Suppressor macrophage (primary cell): ENCODE results near the gene CHD6.

Experiments used
- DNase-seq, 4 experiments: peaks; one replicate each; pipeline ENCODE4 v3.0.0-alpha.2; 2020 to 2022

Gene CHD6

DNA sequence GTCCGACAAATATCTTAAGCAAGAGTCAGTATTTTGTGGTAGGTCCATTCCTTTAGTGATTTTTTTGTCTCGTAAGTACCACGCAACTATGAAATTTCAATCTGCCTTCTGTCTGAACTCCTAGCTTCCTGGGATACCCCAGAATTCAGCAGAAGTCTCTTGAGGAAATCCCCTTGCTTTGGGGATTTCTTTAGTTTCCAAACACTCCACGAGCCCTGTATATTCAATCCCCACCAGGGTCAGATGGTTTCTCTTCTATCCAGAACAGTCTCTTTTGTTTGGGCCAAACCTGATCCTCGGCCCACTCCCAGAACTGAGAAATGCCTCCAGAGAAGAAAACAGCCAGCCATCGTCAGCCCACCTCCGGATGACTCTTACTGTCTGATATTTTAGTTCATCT lies 113.0 kb downstream of the CHD6 start:
- no peak for DNase-seq

GRCh38 chr20:41501376-41501775 lies 116.8 kb downstream of the CHD6 start:
- no peak for DNase-seq

GRCh38 chr20:41499961-41500725 lies 118.0 kb downstream of the CHD6 start:
- DNase-seq: no peak

DNA sequence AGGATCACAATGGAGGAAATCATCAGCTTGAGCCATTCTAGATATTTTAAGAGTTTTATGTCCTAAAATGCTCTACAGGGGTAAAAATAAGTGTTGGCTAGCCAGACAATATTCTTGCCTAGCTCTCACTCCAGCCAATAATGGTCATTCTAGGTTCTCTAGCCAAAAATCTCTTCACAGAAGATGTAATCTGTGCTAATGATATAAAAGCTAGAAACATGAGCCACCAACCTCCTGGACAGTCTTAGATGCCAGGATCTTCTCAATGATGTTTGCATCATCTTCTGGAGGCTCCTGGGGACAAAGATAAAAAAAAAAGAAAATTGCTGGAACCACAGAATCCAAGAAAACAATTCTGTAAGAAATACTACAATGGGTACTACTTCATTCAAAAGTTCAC lies 119.1 kb downstream of the CHD6 start:
- no peak for DNase-seq

GRCh38 chr20:41497186-41497895 lies 120.8 kb downstream of the CHD6 start:
- no peak for DNase-seq

DNA sequence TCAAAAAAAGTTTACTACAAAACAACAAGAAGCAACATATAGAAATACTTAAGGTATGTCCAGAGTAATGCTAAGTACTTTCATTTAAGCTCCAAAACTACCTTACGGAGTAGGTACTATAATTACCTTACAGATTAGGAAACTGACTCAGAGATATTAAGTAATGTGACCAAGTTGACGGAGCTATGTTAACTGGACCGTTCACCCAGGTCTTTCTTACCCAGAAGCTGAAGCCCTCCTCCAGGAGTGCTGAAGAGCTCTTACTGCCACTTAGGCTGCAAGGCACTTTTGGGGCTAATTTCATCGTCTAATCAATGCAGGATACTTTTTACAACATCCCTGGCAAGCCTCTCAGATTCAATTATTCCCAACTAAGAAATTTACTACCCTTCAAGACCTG lies 123.7 kb downstream of the CHD6 start:
- no peak for DNase-seq

- DNase-seq: no peak
These were observed 134.6 kb downstream of the CHD6 start for GRCh38 chr20:41483553-41483930.

DNA sequence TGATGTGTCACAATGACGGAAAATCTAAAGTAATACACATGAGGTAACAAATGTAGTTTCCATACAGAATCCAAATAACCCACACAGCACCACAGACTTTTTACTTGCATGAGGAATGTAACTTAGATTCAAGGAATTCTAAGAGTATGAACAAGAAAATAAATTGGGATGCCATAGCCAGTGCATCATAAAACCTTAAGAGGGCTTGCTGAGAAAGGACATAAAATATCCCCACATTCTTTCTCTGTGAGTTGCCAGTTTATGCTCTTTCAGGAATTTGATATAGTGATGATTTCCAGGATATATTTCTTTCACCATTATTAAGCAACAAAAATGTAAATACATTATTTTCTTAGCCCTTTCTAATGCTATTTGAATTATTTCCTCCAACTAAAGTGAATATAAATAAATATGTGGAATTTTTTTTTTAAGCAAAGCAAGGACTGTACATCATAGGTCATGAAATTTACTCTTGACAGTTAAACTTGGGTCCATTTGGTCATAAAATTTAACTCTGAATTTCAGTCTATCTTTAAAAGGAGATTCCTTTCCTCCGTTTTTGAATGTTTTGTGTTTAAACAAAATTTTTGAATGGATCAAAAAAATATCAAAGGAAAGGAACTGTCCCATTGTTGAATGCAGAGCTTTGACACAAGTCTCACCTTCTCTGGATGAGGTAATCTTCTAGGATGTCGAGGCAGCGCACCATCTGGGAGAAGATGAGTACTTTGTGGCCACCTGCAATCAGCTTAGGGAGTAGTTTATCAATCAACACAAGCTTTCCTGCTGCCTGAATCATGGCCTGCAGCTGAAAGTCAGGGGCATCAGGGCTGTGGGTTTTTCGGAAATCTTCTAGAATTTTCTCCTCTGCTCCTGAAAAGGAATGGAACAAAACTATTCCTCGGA lies 135.3 kb downstream of the CHD6 start:
- no peak for DNase-seq

GRCh38 chr20:41480054-41480770 lies 138.0 kb downstream of the CHD6 start:
- DNase-seq: peak; percentile 36 to 64 (median 60)

DNA sequence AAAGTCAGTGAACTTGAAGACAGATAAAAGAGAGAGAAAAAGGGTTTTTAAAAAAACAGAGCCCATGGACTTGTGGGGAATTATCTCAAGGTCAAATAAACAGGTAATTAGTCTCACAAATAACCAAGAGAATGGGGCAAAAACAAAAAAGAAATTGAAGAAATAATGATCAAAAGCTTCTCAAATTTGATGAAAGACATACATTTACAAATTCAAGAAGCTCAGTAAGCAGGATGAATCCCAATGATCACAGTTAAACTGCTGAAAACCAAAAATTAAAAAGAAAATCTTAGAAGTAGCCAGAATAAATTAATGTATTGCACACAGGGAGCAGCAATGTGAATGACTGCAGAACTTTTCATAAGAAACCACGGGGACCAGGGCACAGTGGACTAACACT lies 139.1 kb downstream of the CHD6 start:
- no peak for DNase-seq

DNA sequence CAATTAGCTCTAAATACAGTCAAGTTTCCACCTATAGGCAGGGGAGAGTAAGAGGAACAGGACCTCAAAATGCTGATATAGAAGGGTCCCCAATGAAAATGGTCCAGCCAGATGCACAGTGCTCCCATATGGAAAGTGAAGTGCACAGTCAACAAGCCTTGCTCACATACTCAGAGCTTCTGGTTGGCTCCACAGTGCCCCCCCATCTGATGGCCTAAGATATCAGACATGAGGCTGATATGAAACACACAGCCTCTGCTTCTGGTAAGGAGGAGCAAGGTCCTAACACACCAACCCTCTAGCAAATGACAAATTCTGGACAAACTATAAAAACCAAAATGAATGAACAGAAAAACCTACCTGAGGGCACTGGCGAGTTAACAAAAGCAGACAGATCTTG lies 140.2 kb downstream of the CHD6 start:
- no peak for DNase-seq

DNA sequence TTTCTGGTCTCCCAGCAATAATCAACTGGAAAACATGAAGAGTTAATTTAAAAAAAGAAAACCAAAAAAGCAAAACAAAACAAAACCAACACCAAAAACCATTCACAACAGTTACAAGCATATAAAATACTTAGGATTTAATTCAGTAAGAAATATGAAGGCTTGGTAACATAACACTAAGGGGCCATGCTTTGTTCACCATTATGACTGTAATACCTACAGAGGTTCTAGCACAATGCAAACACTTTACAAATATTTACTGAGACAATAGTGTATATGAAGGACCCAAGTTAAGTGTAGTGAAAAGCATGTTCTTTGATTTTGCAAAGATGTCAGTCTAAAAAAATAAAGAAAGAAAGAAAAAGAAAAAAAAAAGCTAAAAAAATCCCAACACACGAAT lies 141.7 kb downstream of the CHD6 start:
- no peak for DNase-seq

DNA sequence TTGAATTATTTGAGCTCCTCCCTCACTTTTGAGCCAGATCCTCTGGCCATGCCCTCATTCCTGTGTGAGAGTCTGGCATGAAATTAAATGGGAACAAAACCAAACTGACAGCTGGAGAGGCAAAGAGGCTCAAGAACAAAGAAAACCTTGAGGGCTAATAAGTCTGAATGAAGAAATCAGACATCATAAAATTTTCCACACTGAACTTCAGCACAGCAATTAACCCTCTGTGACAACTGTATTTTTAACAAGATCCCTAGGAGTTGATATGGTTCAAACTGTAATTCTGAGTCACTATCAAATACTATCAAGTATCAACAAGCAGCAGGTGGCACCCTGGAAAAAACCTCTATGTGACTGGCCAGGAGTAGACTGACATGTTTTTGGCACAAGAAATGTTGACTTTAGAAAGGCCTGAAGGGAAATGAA lies 142.2 kb downstream of the CHD6 start:
- DNase-seq: no peak

DNA sequence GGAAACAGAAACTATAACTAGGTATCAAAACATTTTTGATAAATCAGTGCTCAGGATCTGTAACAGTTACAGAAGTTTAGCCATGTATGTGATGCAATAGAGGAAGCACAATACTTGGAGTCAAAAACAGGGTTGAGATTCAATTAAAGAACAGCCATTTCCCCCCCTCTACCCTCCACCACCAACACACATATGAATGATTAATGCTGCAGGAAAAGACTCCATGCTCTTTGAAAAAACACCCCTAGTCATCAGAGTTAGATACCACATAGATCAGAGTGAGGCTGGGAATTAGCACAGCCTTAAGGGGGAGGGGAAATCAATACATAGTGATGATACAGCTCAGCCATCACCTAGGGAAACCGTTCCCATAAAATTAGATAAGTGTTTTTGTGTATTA lies 142.7 kb downstream of the CHD6 start:
- DNase-seq: peak in 2 of 4 experiments; percentile 11 to 20

- DNase-seq: peak in 2 of 4 experiments; percentile 26 to 37
These were observed 147.6 kb downstream of the CHD6 start for GRCh38 chr20:41470362-41471095.

DNA sequence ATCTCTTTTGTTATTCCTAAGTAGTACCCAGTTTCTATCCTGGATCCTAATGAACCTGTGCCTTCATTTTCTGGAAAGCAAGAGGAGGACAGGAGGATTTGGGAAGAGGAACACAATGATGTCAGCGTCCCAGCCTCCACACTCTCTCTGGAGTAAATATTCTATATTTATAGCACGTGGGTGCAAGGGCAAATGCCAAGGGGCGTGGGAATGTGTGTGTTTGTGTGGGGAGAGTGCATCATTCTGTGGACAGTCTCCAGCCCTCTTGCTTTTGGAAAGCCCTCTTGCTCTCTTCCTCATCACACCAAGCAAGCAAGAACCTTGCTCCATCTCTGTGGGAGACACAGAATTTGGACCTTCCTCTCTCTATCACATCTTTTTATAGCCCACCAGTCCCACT lies 148.3 kb downstream of the CHD6 start:
- peak; percentile 8 to 68 (median 60) for DNase-seq

DNA sequence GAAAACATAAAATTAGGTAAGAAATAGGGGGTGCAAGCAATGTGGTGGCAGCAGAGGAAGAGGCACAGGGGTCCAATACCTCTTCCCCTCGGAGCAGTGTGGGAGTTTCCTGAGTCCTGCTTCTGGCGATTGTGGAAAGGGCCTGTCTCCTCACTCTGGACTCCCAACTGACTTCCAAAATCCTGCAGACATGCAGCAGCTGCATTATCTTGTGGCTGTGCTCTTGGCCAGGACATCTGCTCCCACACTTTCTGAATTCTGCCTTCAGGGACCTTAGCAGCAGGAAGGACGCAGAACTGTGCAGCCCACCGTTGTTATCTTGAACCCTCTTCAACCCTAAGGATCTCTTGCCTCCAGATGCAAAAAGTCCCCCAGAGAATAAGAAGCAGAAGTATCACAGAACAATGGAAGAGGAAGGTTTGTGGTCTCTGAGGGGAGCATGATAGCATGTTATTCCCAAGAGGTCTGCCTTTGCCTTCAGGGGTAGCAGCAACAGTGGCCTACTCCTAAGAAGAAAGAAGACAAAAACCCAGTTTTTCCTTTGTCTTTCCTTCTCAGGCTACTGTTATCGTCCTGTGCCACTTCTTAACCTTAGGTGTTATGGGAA lies 149.1 kb downstream of the CHD6 start:
- DNase-seq: no peak

DNA sequence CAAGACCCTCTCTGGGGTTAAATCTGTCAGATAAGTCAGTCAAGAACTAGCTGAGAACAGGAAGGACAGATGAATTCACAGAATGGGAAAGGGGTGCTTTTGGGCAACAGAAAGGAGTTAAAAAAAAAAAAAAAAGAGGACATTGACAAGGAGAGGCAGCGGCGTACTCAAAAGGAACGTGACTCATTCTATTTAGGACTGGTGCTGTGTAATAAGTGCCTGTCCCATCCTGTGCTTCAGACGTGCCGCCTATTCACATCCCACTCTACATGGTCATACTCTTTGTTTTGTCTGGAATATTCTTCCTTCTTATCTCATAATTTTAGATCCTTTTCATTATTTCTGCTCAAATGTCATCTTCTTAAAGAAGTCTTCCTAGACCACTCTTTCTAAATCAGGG lies 150.5 kb downstream of the CHD6 start:
- peak in 3 of 4 experiments; percentile 20 to 32 (median 25) for DNase-seq

DNA sequence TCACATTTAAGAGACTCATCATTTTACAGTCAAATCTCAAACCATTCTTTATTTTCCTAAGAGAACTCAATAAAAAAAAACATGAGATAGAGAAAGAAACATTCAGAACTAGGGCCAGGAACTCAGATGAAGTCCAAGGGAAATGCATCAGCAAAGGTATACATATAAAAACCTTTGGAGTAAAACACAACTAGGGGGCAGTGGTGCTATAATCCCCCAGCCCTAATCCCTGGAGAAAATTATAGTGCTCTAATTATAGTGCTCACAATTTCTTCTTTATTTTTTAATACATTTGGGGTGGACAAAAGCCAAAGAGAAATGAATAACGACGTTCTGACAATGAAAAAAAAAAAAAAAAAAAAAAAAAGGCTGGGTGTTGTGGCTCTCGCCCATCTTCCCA lies 151.0 kb downstream of the CHD6 start:
- no peak for DNase-seq

DNA sequence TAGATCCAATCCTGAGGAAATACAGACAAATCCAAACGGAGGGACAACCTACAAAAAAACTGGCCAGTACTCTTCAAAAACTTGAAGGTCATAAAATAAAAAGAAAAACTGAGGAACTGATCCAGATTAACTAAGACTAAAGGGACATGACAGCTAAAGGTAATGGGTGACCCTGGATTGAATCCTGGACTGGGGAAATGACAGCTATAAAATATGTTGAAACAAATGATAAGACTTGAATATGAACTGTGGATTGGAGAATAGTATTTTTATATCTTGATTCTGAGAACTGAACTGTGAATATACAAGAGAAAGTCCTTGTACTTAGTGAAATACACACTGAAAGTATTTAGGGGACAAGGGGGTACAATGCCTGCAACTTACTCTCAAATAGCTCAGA lies 154.6 kb downstream of the CHD6 start:
- no peak for DNase-seq
